Mucosa of descending colon (tissue), 3 donors: ENCODE measurements around the gene SLC10A3. TPM values are rescaled to one million over a fixed set of nuclear protein-coding genes. Genes with fewer than 3 reads are reported as not detected.

Experiments used
- ATAC-seq: fragments of 200-7000 bp; cut with Tn5 transposase; one replicate; pipeline ENCODE4 v1.9.1; 2020; ENCODE audit warnings: mild to moderate bottlenecking, moderate library complexity
- DNase-seq, 3 donors: peaks; one replicate each; pipeline ENCODE4 v3.0.0-alpha.2; 2020
- H3K36me3 ChIP-seq: fragments of 200-600 bp; one replicate; pipeline ENCODE4 v1.8.0; 2021; ENCODE audit warnings: low read depth, mild to moderate bottlenecking
- H3K4me1 ChIP-seq: fragments of 200-600 bp; one replicate; pipeline ENCODE4 v1.8.0; 2021; ENCODE audit warnings: low read depth, mild to moderate bottlenecking
- H3K4me3 ChIP-seq: fragments of 200-600 bp; one replicate; pipeline ENCODE4 v1.8.0; 2021; ENCODE audit warnings: mild to moderate bottlenecking
- H3K9me3 ChIP-seq: fragments of 200-600 bp; one replicate; pipeline ENCODE4 v1.8.0; 2021; ENCODE audit warnings: mild to moderate bottlenecking
- CTCF ChIP-seq: fragments of 200-600 bp; IDR thresholded peaks from one replicate; pipeline ENCODE4 v1.8.0; 2022; ENCODE audit warnings: antibody characterized with exemption, mild to moderate bottlenecking
- intact Hi-C, 2 donors: fragments of 100-400 bp; cut with DNase I in 1 of 2; cut with micrococcal nuclease in 1 of 2; formaldehyde crosslinking; loops; one replicate each; pipeline versions ENCODE4 v1.11.0 to v1.11.1; 2022; cut with DNase I, micrococcal nuclease
- total RNA-seq, 3 donors: library from RNA; stranded (reverse); fragmentation: NEBNext Ultra II Directional in 2 of 3; extraction: Animal tissue kit (Norgen Biotek cat#: 25700) in 2 of 3; gene quantifications; one replicate each; pipeline versions ENCODE4 v1.2.1 to v1.2.4, GENCODE V29; 2021 to 2023
- donor health status: DM: no; HTN: no; CAD: no; lungs with moderate emphysema.
- donor health status: DM: no; HTN: no; CAD: no.
- donor health status: DM: no; HTN: yes; CAD: no.

SLC10A3 gene
- total RNA-seq, 3 donors from 2014 or later: 26.2 to 30.6 (median 28.0) TPM

- ATAC-seq (peak; percentile 58), DNase-seq (no peak)
- Histone ChIP-seq H3K9me3 (no peaks in the 10 kb centered on the region), H3K4me1 (no peaks in the 10 kb centered on the region), H3K36me3 (no peaks in the 10 kb centered on the region), H3K4me3 (no peak overlapping the region)
- no peak for TF ChIP-seq CTCF
- intact Hi-C loops: no loop called here
Observed at GRCh38 chrX:154484255-154485149, 5.9 kb downstream of the SLC10A3 start.

GRCh38 chrX:154483325-154483724, 7.1 kb downstream of the SLC10A3 start:
- DNase-seq: no peak
- Histone ChIP-seq H3K4me3 (no peak overlapping the region), H3K9me3 (no peaks in the 10 kb centered on the region), H3K36me3 (no peaks in the 10 kb centered on the region), H3K4me1 (no peaks in the 10 kb centered on the region)
- no peak for ATAC-seq
- intact Hi-C loops: no loop called here
- no peak for TF ChIP-seq CTCF

- DNase-seq (no peak), ATAC-seq (no peak)
- no peak overlapping the region for H3K4me3 ChIP-seq
- no peak for TF ChIP-seq CTCF
- no peaks in the 10 kb centered on the region for H3K4me1 ChIP-seq
- no peaks in the 10 kb centered on the region for H3K9me3 ChIP-seq
- no peaks in the 10 kb centered on the region for H3K36me3 ChIP-seq
- intact Hi-C loops: no loop called here
Observed at GRCh38 chrX:154482786-154483185, 7.6 kb downstream of the SLC10A3 start.

GRCh38 chrX:154481911-154482601, 8.4 kb downstream of the SLC10A3 start:
- DNase-seq (no peak), ATAC-seq (no peak)
- H3K36me3 ChIP-seq: no peaks in the 10 kb centered on the region
- H3K9me3 ChIP-seq: no peaks in the 10 kb centered on the region
- intact Hi-C loops: no loop called here
- TF ChIP-seq CTCF: no peak
- H3K4me1 ChIP-seq: no peaks in the 10 kb centered on the region
- no peak overlapping the region for H3K4me3 ChIP-seq

- Histone ChIP-seq H3K36me3 (no peaks in the 10 kb centered on the region), H3K9me3 (no peaks in the 10 kb centered on the region), H3K4me1 (no peaks in the 10 kb centered on the region), H3K4me3 (no peak overlapping the region)
- no peak for DNase-seq
- TF ChIP-seq CTCF: no peak
- intact Hi-C loops: no loop called here
- ATAC-seq: no peak
Observed at GRCh38 chrX:154481195-154481594, 9.2 kb downstream of the SLC10A3 start.
